Spinal cord (tissue), 10 donors: Measurements from ENCODE around the gene LAMB3. TPM values are rescaled to one million over a fixed set of nuclear protein-coding genes. Genes with fewer than 3 reads are reported as not detected.
A peak's percentile ranks its signal among the peaks of the same experiment; 100 is the strongest.

Source experiments
- DNase-seq, 6 donors: peaks; one replicate each; pipeline versions ENCODE4 v3.0.0 to v3.0.0-alpha.2; 2013 to 2015; ENCODE audit warnings: low spot score in 6 of 6, low read depth in 4 of 6
- H3K27ac ChIP-seq: one replicate; pipeline ENCODE4 v1.5.1; 2013; ENCODE audit warnings: low read depth, low read length, control low read depth
- H3K27me3 ChIP-seq: one replicate; pipeline ENCODE4 v1.6.1; 2013; ENCODE audit warnings: low read length; ENCODE audit not compliant: control insufficient read depth, insufficient read depth
- H3K36me3 ChIP-seq: one replicate; pipeline ENCODE4 v1.6.1; 2013; ENCODE audit warnings: low read length; ENCODE audit not compliant: control insufficient read depth, insufficient read depth
- H3K4me1 ChIP-seq: one replicate; pipeline ENCODE4 v1.6.1; 2013; ENCODE audit warnings: low read length; ENCODE audit not compliant: control insufficient read depth, insufficient read depth
- H3K4me3 ChIP-seq: one replicate; pipeline ENCODE4 v1.5.1; 2013; ENCODE audit warnings: low read depth, low read length, control low read depth
- H3K9me3 ChIP-seq: one replicate; pipeline ENCODE4 v1.6.1; 2013; ENCODE audit warnings: low read length; ENCODE audit not compliant: control insufficient read depth, insufficient read depth
- WGBS: methylation state at CpG from one replicate; pipeline ENCODE4 v1.1.5; 2013; ENCODE audit warnings: missing lambda C conversion rate; ENCODE audit not compliant: insufficient coverage; 5-methylcytosine and 5-hydroxymethylcytosine counted together
- polyA plus RNA-seq, 2 donors: library from polyadenylated mRNA; unstranded; fragments of 120-200 nt; gene quantifications; one replicate each; pipeline ENCODE4 v1.2.1, GENCODE V29; 2013; ENCODE audit not compliant: insufficient read length in 2 of 2
- total RNA-seq, 2 donors: library from RNA; depleted of rRNA in 1 of 2; stranded (reverse); fragments of 120-200 nt in 1 of 2; fragments of >200 nt in 1 of 2; gene quantifications; one replicate each; pipeline versions ENCODE4 v1.2.3 to v1.2.4, GENCODE V29; 2013 to 2014
- donor health status: healthy.

The LAMB3 gene
- total and polyA plus RNA-seq, 4 donors: 0.89 to 6.0 (median 2.7) TPM

- Histone ChIP-seq H3K4me3 (no peak overlapping the region), H3K27me3 (no peaks in the 10 kb centered on the region), H3K9me3 (no peaks in the 10 kb centered on the region), H3K36me3 (peaks cover 8% of the 10 kb centered on the region), H3K4me1 (no peaks in the 10 kb centered on the region), H3K27ac (no peak overlapping the region)
- 43% methylated on average over 4 of the region's 6 CpGs for WGBS
- peak in 2 of 6 donors; percentile 80 to 89 for DNase-seq
These were observed 50.2 kb downstream of the LAMB3 start for GRCh38 chr1:209601809-209602657.

- Histone ChIP-seq H3K4me1 (no peaks in the 10 kb centered on the region), H3K27ac (no peak overlapping the region), H3K4me3 (no peak overlapping the region), H3K27me3 (no peaks in the 10 kb centered on the region), H3K36me3 (peaks cover 10% of the 10 kb centered on the region), H3K9me3 (no peaks in the 10 kb centered on the region)
- 83% methylated on average over 1 of the region's 1 CpG for WGBS
- DNase-seq: no peak
These were observed 51.7 kb downstream of the LAMB3 start for GRCh38 chr1:209600541-209600940.

DNA sequence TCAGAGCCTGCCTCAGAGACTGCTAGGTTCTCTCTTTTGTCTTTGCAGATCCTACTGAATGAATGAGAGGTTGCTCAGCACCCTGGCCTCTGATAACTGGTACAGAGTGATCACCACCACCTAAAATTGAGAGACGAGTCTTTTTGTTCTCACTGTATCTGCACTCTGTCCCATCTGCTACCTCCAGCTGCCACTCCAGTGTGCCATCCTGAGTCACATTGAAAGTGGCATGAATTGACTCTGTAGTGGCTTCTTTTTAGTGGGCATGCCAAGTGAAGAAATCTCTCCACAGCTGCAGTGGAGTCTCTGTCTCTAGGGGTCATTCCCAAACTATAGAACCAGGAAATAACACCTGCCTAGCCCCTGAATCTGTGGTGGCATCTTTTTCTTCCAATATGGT, 54.0 kb downstream of the LAMB3 start:
- no peak overlapping the region for H3K27ac ChIP-seq
- H3K9me3 ChIP-seq: no peaks in the 10 kb centered on the region
- H3K36me3 ChIP-seq: peaks cover 8% of the 10 kb centered on the region
- H3K4me3 ChIP-seq: no peak overlapping the region
- DNase-seq: no peak
- H3K4me1 ChIP-seq: no peaks in the 10 kb centered on the region
- 67% methylated on average over 1 of the region's 1 CpG for WGBS
- H3K27me3 ChIP-seq: no peaks in the 10 kb centered on the region

- 60% methylated on average over 2 of the region's 2 CpGs for WGBS
- H3K27me3 ChIP-seq: no peaks in the 10 kb centered on the region
- no peak overlapping the region for H3K4me3 ChIP-seq
- no peaks in the 10 kb centered on the region for H3K9me3 ChIP-seq
- no peak overlapping the region for H3K27ac ChIP-seq
- H3K4me1 ChIP-seq: no peaks in the 10 kb centered on the region
- no peak for DNase-seq
- peaks cover 5% of the 10 kb centered on the region for H3K36me3 ChIP-seq
These were observed 54.7 kb downstream of the LAMB3 start for GRCh38 chr1:209597499-209597898.

GRCh38 chr1:209595599-209596285, 56.5 kb downstream of the LAMB3 start:
- H3K4me3 ChIP-seq: no peak overlapping the region
- no peaks in the 10 kb centered on the region for H3K4me1 ChIP-seq
- 85% methylated on average over 10 of the region's 10 CpGs for WGBS
- H3K36me3 ChIP-seq: peaks cover 5% of the 10 kb centered on the region
- no peak for DNase-seq
- no peaks in the 10 kb centered on the region for H3K27me3 ChIP-seq
- no peak overlapping the region for H3K27ac ChIP-seq
- no peaks in the 10 kb centered on the region for H3K9me3 ChIP-seq

DNA sequence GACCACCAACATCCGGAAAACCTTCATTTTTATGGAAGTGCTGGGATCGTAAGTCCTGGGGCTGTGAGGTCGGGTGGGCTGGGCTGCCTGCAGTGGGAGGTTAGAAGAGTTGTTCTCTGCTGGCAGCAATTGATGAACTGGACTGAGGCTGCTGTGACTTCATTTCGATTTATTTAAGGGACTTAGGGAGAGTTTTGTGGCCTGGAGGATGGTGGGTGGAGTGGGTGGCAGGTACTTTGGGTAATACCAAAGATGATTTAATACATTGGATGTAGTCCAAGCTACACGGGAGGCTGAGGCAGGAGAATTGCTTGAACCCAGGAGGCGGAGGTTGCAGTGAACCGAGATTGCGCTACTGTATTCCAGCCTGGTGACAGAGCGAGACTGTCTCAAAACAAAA, 57.2 kb downstream of the LAMB3 start:
- DNase-seq: no peak
- Histone ChIP-seq H3K9me3 (no peaks in the 10 kb centered on the region), H3K27ac (no peak overlapping the region), H3K4me3 (no peak overlapping the region), H3K4me1 (peaks cover 3% of the 10 kb centered on the region), H3K36me3 (peaks cover 5% of the 10 kb centered on the region), H3K27me3 (no peaks in the 10 kb centered on the region)
- WGBS: 86% methylated on average over 6 of the region's 9 CpGs

- DNase-seq: no peak
- H3K27ac ChIP-seq: no peak overlapping the region
- WGBS: no CpG with 5 or more reads among the region's 1 CpG
- no peaks in the 10 kb centered on the region for H3K9me3 ChIP-seq
- no peaks in the 10 kb centered on the region for H3K27me3 ChIP-seq
- H3K4me3 ChIP-seq: no peak overlapping the region
- peaks cover 5% of the 10 kb centered on the region for H3K36me3 ChIP-seq
- peaks cover 6% of the 10 kb centered on the region for H3K4me1 ChIP-seq
These were observed 57.8 kb downstream of the LAMB3 start for GRCh38 chr1:209594440-209594839.

- Histone ChIP-seq H3K9me3 (no peaks in the 10 kb centered on the region), H3K27ac (no peak overlapping the region), H3K36me3 (peaks cover 5% of the 10 kb centered on the region), H3K27me3 (no peaks in the 10 kb centered on the region), H3K4me3 (no peak overlapping the region), H3K4me1 (peaks cover 6% of the 10 kb centered on the region)
- 46% methylated on average over 2 of the region's 2 CpGs for WGBS
- no peak for DNase-seq
These were observed 58.5 kb downstream of the LAMB3 start for GRCh38 chr1:209593747-209594146.

DNA sequence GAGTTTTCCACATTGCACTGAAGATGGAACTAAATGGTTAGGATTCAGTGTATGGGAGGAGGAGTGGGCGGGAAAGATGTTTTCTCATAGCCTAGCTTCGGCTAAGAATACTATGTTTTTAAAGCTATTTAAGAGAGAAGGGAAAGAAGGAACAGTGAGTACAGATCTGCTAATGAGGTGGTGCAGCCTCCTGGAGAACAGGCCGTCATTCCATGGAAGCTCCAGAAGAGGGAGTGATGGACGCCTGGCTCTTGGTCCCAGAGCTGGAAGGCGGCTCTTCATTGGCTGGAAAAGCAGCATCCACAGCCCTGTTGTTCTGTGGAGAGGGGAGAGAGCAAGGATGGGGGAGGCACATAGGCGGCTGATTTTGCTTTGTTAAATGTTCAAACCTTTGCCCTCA, 61.8 kb downstream of the LAMB3 start:
- DNase-seq: peak in 2 of 6 donors; percentile 65 to 85
- WGBS: 42% methylated on average over 3 of the region's 6 CpGs
- no peaks in the 10 kb centered on the region for H3K36me3 ChIP-seq

DNA sequence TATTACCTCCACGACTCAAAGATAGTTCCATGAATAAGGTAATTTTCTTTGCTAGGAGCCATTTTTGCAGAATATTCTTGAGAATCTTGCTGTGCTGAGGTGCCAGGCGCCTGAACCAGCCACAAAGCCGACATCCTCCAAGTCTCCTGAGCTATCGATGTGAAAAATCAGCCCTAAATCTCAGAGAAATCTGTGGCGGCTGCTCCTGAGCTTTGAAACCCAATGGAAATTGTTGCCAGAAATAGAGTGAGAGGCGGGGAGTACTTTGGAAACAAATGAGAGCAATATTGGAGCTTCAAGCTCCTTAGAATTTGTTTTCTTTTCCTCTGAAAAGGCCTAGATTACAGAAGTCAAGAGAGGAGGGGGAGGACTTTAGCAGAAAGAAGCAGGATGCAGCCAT, 62.4 kb downstream of the LAMB3 start:
- Histone ChIP-seq H3K9me3 (no peaks in the 10 kb centered on the region), H3K27ac (no peak overlapping the region), H3K4me3 (no peak overlapping the region), H3K27me3 (peaks cover 10% of the 10 kb centered on the region), H3K4me1 (peaks cover 16% of the 10 kb centered on the region), H3K36me3 (no peaks in the 10 kb centered on the region)
- WGBS: 71% methylated on average over 3 of the region's 6 CpGs
- DNase-seq: peak in 1 of 6 donors; percentile 3

More for the DNA sequence above, 61.8 kb downstream of the LAMB3 start:
- no peak overlapping the region for H3K27ac ChIP-seq
- H3K4me1 ChIP-seq: peaks cover 14% of the 10 kb centered on the region
- no peak overlapping the region for H3K4me3 ChIP-seq
- H3K27me3 ChIP-seq: peaks cover 5% of the 10 kb centered on the region
- no peaks in the 10 kb centered on the region for H3K9me3 ChIP-seq
